Heart right ventricle (tissue), 16 donors: ENCODE results near the gene TTR. TPM values are rescaled to one million over a fixed set of nuclear protein-coding genes. Genes with fewer than 3 reads are reported as not detected.

Experiments
- ATAC-seq, 8 donors: fragments of 200-7000 bp; cut with Tn5 transposase; one replicate each; pipeline ENCODE4 v1.9.1; 2020; ENCODE audit warnings: mild to moderate bottlenecking in 8 of 8, moderate library complexity in 8 of 8, moderate number of reproducible peaks in 1 of 8
- DNase-seq, 2 donors: peaks; one replicate each; pipeline ENCODE4 v3.0.0-alpha.2; 2020
- H3K27ac ChIP-seq, 10 donors: fragments of 200-600 bp; sonication (generic) in 2 of 10; one replicate each; pipeline versions ENCODE4 v1.5.0 to v1.8.0; 2020 to 2022; ENCODE audit warnings: mild to moderate bottlenecking in 3 of 10
- H3K27me3 ChIP-seq, 7 donors: fragments of 200-600 bp; one replicate each; pipeline ENCODE4 v1.8.0; 2021 to 2022; ENCODE audit warnings: mild to moderate bottlenecking in 2 of 7
- H3K36me3 ChIP-seq, 9 donors: fragments of 200-600 bp; sonication (generic) in 1 of 9; one replicate each; pipeline versions ENCODE4 v1.5.0 to v1.8.0; 2020 to 2022; ENCODE audit warnings: mild to moderate bottlenecking in 2 of 9
- H3K4me1 ChIP-seq, 9 donors: fragments of 200-600 bp; sonication (generic) in 1 of 9; one replicate each; pipeline versions ENCODE4 v1.5.0 to v1.8.0; 2020 to 2022; ENCODE audit warnings: mild to moderate bottlenecking in 4 of 9
- H3K4me3 ChIP-seq, 10 donors: fragments of 200-600 bp; sonication (generic) in 2 of 10; one replicate each; pipeline versions ENCODE4 v1.5.0 to v1.8.0; 2020 to 2022; ENCODE audit warnings: mild to moderate bottlenecking in 7 of 10, moderate library complexity in 2 of 10
- H3K9me3 ChIP-seq, 11 donors: fragments of 200-600 bp in 10 of 11; sonication (generic) in 2 of 11; one replicate each; pipeline versions ENCODE4 v1.5.0 to v1.8.0; 2013 to 2022; ENCODE audit warnings: mild to moderate bottlenecking in 2 of 11, control low read depth in 1 of 11, moderate library complexity in 1 of 11
- CTCF ChIP-seq, 9 donors: fragments of 200-600 bp; sonication (generic) in 2 of 9; IDR thresholded peaks; one replicate each; pipeline versions ENCODE4 v1.5.0 to v1.8.0; 2021 to 2022; ENCODE audit warnings: antibody characterized with exemption in 9 of 9, mild to moderate bottlenecking in 5 of 9, moderate library complexity in 1 of 9
- WGBS, 2 donors: extraction: QIAGEN DNeasy Blood & Tissue Kit; methylation state at CpG; one replicate each; pipeline ENCODE4 v1.1.7; 2013; ENCODE audit warnings: inconsistent platforms in 1 of 2; 5-methylcytosine and 5-hydroxymethylcytosine counted together
- intact Hi-C, 10 donors: fragments of 100-400 bp; cut with DNase I; formaldehyde crosslinking; loops; one replicate each; pipeline versions ENCODE4 v1.11.1 to v1.14.2; 2022
- polyA plus RNA-seq, 2 donors: library from polyadenylated mRNA; stranded (reverse); fragments of 200-250 nt; gene quantifications; one replicate each; pipeline ENCODE4 v1.2.3, GENCODE V29; 2013
- total RNA-seq, 10 donors: library from RNA; stranded (reverse); fragmentation: NEBNext Ultra II Directional in 3 of 10; extraction: Animal tissue kit (Norgen Biotek cat#: 25700) in 3 of 10; gene quantifications; one replicate each; pipeline versions ENCODE4 v1.2.1 to v1.2.4, GENCODE V29; 2021 to 2023
- donor health status: Arrhythmogenic right ventricular cardiomyopathy.
- donor health status: ischemic (EF 13 %, LVEDD 7.1; RV severe dilation, severe dysfunction).
- donor health status: healthy with polysubstance abuse.
- donor health status: DM: no; HTN: yes; CAD: no.
- donor health status: DM: no; HTN: no; CAD: no.
- donor health status: ischemic (EF 25% LVEDD 6.9; RV normal size, moderate dysfunction).
- donor health status: ischemic (EF 25% LVEDD 5.7; RV mildly dilated, moderate dysfunction).
- donor health status: healthy.
- donor health status: DM: yes; HTN: yes; CAD: no.
- donor health status: Ischemic cardiomyopathy.
- donor health status: ischemic (EF 35%, LVEDD 5.7; RV mildly dilated, moderate dysfunction).
- donor health status: nonischemic (EF 11% LVEDD 7.7; RV severe dilation, severe dysfunction).
- donor health status: DM: yes; HTN: yes; CAD: no.
- donor health status: PGD.
- donor health status: ischemic (EF 29% LVEDD 5.4; RV normal size, mild dysfunction).
- donor health status: nonischemic (EF 23%, LVEDD 6.1; RV moderate dilation, normal function).

Gene TTR
- total and polyA plus RNA-seq, 12 donors = 0.46 to 1.6 TPM; not detected in 10

GRCh38 chr18:31596081-31596872 lies 4.6 kb downstream of the TTR start:
- no peak for DNase-seq
- Histone ChIP-seq H3K27ac (no peak overlapping the region), H3K4me1 (no peaks in the 10 kb centered on the region), H3K27me3 (peaks cover 0 to 6% (median 0%) of the 10 kb centered on the region in 7 donors), H3K9me3 (peaks cover 0 to 5% (median 0%) of the 10 kb centered on the region in 11 donors), H3K4me3 (no peak overlapping the region), H3K36me3 (no peaks in the 10 kb centered on the region)
- ATAC-seq = no peak
- 88 to 91% methylated on average over 9 of the region's 9 CpGs for WGBS, 2 donors
- no peak for TF ChIP-seq CTCF (IDR thresholded peaks at IDR 0.05)
- intact Hi-C loops = no loop called here

- TF ChIP-seq CTCF (IDR thresholded peaks at IDR 0.05) = no peak
- H3K27ac ChIP-seq = no peak overlapping the region
Measured at GRCh38 chr18:31598021-31598805, 6.5 kb downstream of the TTR start.

GRCh38 chr18:31603315-31603714 lies 11.6 kb downstream of the TTR start:
- H3K4me3 ChIP-seq = no peak overlapping the region
- no peaks in the 10 kb centered on the region for H3K9me3 ChIP-seq
- no peak overlapping the region for H3K27ac ChIP-seq
- no peak for TF ChIP-seq CTCF (IDR thresholded peaks at IDR 0.05)
- DNase-seq = no peak
- intact Hi-C loops = no loop called here
- H3K27me3 ChIP-seq = no peaks in the 10 kb centered on the region
- no peak for ATAC-seq
- H3K36me3 ChIP-seq = no peaks in the 10 kb centered on the region
- H3K4me1 ChIP-seq = no peaks in the 10 kb centered on the region

More at GRCh38 chr18:31598021-31598805, 6.5 kb downstream of the TTR start:
- WGBS, 2 donors = 90 to 92% methylated on average over 13 of the region's 13 CpGs
- Histone ChIP-seq H3K27me3 (no peaks in the 10 kb centered on the region), H3K4me3 (no peak overlapping the region), H3K36me3 (no peaks in the 10 kb centered on the region), H3K9me3 (peaks cover 0 to 5% (median 0%) of the 10 kb centered on the region in 11 donors), H3K4me1 (no peaks in the 10 kb centered on the region)
- DNase-seq (no peak), ATAC-seq (no peak)
- intact Hi-C loops = no loop called here

- no peak for TF ChIP-seq CTCF (IDR thresholded peaks at IDR 0.05)
- DNase-seq (no peak), ATAC-seq (no peak)
- Histone ChIP-seq H3K27me3 (no peaks in the 10 kb centered on the region), H3K36me3 (no peaks in the 10 kb centered on the region), H3K9me3 (no peaks in the 10 kb centered on the region), H3K27ac (no peak overlapping the region), H3K4me3 (no peak overlapping the region), H3K4me1 (peaks cover 0 to 9% (median 6%) of the 10 kb centered on the region in 9 donors)
- intact Hi-C loops = no loop called here
- WGBS, 2 donors = 91 to 93% methylated on average over 2 of the region's 2 CpGs
Measured at GRCh38 chr18:31606265-31606664, 14.6 kb downstream of the TTR start.
